HPDE6-E6E7 (cell line): Measurements from ENCODE around the gene ASCC1.

Experiments
- DNase-seq: peaks from one replicate; pipeline ENCODE4 v3.0.0; 2011; ENCODE audit warnings: missing footprints; ENCODE audit errors: extremely low spot score

ASCC1 gene

GRCh38 chr10:72067463-72068125, 148.5 kb downstream of the ASCC1 start:
- DNase-seq, result no peak

DNA sequence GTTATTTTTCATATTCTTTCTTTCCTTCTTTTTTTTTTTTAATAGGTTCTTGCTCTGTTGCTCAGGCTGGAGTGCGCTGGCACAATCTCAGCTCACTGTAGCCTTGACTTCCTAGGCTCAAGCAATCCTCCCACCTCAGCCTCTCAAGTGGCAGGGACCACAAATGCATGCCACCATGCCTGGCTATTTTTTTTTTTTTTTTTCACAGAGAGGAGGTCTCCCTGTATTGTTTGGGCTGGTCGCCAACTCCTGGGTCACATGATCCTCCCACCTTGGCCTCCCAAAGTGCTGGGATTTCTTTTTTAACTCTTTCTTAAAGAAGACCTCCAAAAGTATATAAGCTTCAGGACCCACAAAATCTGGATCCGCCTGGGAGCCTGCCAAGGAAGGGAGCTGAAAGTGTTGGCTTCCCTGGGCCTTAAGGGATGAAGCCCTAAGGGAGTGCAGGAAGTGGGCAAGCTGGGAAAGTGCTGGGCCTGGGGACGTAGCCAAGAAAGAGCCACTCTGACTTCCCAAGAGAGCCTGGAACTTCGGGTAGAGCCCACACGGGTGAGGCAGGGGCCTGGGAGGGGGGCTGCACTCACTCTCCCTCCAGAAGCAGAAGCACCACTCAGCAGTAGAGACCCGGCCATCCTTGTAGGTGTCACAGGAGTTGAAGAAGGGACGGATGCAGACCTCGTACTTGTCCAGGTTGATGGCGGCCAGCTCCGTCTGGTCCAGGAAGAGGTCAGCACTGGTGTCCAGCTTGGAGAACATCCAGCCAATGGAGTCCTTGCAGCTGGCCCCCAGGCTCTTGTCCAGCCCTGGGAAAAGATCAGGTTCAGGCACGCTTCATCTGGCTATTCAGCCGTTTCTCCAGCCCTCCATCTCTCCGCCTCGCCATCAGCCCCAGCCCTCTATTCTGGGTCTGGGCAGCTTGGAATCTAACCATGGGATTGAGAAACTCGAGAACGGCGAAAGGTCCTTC, 149.5 kb downstream of the ASCC1 start:
- DNase-seq, result no peak

DNA sequence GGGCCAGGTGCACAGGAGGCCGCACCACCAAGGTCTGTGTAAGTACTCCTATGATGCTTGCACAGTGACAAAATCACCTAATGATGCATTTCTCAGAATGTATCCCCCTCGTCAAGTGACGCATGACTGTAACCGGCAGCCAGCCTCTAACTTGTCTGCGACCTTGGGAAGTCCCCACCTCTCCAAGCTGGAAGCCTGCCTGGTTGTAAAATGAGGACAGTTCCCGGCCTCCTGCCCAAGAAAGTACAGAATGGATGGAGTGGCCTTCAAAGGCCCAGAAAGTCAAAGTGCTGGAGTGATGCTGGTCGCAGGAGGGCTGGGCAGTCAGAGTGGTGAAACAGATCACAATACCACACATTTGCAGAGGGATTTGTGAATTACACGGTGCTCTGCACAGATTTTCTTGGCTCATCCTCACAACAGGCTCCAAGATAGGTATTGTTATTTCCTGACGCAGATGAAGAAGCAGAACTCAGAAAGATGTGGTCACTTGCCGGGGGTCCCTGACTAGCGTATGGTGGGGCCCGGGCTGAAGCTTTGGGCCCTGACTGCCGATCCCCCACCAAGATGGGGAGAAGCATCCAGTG, 150.5 kb downstream of the ASCC1 start:
- no peak for DNase-seq

- DNase-seq, result peak; percentile 45
These were observed 152.2 kb downstream of the ASCC1 start for GRCh38 chr10:72063703-72064391.

DNA sequence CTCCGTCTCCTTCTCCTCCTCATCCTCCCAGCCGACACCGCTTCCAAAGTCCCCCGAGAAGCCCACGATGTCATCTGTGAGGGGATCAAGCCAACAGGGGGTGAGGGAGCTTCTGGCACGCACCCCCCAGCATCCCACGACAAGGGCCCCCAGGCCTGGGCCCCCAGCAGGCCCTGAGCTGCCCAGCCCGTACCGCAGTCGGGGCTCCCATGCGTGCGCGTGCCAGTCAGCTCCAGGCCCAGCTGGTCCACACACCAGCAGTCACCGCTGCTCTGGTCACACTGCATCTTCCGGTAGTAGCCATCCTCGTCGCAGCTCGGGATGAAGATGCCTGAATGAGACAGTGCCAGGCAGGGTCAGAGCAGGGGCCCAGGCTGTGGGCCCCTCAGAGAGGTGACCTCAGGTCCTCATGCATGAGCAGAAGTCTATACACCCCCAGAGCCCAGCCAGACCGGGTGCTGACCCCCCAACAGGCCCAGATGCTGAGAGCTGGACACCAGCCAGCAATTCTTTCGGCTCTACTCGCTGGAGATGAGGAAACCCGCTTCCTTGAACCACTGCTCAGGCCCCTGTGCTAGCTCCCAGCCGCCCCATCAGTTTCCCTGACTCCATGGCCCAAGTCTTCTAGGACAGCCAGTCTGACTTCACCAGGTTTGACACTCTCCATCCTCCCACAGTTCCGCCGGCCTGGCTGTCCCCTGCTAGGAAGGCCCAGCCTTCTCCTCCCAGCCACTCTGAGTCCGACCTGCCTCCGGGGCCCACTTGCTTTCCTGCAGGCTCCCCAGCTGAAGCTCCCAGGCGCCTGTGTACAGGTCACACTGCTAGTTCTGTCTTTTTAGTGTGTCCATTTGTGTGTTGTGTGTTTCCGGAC, 153.0 kb downstream of the ASCC1 start:
- no peak for DNase-seq

- no peak for DNase-seq
These were observed 153.7 kb downstream of the ASCC1 start for GRCh38 chr10:72062382-72062781.

DNA sequence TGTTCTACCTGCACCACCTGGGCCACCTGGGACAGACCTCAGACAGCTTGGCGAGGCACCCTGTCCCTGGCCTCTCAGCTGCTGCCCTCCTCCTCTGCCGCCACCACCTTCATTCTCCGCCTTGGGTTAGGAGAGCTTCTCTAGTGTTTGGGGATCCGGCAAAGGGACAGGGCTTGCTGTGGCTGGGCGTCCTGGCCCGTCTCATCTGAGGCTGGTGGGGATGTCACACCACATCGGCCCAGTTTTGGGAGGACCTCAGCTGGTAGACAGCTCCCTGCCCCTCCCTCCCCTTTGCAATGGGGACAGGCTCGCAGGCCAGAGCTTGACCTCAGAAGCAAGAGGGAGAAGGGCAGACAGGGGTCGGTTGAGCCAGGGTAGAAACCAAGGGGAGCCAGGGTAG, 154.1 kb downstream of the ASCC1 start:
- no peak for DNase-seq

DNA sequence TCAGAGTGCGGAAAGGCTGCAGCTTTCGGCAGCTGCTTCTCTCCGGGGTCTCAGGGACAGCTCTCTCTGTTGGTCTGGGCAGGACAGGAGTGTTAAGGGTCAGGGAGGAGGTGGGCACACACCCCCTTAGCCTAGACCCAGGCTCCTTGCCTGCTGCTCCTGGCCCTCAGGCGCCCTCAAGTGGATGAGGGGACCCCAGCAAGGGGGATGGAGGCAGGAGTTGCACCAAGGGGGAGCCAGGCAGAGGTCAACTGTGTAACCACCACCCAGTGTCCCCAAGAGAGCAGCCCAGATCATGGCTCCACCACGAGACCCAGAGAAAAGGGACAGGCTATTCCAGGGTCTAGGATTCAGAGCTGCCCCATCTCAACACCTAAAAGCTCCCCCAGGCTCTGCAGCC, 154.6 kb downstream of the ASCC1 start:
- DNase-seq, result no peak

- no peak for DNase-seq
These were observed 155.9 kb downstream of the ASCC1 start for GRCh38 chr10:72059843-72060822.

- DNase-seq, result no peak
These were observed 156.9 kb downstream of the ASCC1 start for GRCh38 chr10:72058989-72059842.

GRCh38 chr10:72058347-72058898, 157.7 kb downstream of the ASCC1 start:
- no peak for DNase-seq

DNA sequence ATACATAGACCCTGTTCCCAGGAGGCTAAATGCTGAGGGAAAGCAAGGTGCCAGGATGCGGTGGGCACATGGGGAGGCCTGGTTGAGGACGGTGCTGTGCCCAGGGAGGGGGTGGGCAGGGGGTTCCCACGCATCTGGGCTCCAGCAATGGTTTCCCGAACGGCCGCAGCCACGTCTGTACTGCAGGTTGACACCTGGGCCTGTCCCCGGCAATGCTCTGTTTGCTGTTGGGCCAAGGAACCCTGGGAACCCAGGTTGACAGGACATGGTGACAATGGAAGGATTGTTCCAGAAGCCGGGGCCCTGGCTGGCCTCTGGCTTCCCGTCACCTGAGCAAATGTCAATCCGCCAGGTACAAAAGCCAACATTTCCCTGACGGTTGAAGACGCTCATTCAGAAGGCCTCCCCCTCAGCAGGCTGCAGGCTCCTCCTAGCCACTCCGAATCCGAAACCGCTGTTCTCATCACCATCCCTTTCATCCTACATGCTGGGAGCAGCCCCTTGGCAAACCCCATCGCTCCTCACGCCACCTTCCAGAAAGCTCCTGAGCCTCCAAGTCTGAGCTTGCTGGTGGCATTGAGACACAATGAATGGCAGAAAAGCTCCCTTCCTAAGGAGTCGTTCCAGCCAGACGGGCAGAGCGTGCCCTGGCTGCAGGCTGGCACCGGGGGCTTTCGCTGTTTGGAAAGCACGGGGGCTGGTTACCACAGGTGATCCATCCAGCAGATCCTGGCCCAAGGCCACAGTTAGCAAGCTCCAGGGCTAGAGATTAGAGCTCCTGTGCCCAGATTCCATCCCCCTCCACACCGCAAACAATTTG, 158.9 kb downstream of the ASCC1 start:
- no peak for DNase-seq

DNA sequence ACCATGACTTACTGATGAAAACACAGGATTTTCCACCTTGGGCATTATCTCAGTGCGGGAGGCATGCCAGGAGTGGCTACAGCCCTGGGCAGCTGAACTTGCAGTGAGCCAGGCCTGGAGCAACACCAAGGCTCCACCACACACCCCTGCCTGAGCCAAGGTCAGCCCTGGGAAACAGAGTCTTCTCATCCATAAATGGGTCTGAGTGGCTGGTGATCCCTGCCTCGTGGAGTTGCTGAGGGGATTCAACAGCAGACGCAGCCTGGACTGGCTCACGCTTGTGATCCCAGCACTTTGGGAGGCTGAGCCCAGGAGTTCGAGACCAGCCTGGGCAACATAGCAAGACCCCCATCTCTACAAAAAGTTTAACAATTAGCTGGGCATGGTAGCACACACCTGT, 160.0 kb downstream of the ASCC1 start:
- no peak for DNase-seq

- no peak for DNase-seq
These were observed 162.4 kb downstream of the ASCC1 start for GRCh38 chr10:72053690-72054089.

DNA sequence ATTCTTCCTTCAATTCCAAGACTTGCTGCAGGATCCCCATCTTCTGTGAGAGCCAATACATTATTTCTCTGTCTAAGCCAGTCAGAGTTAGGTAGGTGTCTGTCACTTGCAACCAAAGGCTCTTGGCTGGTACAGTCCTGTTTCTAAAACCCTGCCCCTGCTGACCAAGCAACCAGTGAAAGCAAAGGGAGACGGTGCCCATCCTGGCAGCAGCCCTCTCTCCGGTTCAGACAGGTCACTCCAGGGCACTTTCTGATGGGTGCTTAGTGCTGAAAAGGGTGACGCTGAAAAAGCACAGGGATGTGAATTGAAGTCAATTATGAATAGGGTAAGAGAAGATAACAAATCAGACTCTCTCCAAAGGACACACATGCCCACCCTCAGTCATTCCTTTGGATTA, 165.2 kb downstream of the ASCC1 start:
- DNase-seq, result no peak

- no peak for DNase-seq
These were observed 165.9 kb downstream of the ASCC1 start for GRCh38 chr10:72049969-72050781.

DNA sequence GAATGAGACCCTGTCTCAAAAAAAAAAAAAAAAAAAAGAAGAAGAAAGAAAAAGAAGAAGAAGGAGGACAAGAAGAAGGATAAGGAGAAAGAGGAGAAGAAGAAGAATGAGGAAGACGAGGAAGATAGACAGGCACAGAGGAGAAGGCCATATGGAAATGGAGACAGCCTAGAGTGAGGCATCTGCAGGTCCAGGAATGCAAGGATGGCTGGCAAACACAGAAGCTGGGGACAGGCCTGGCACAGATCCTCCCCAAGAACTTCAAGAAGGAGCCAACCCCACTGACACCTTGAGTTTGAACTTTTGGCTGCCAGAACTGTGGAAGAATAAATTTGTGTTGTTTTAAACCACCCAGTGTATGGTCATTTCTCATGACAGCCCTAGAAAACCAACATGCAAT, 166.6 kb downstream of the ASCC1 start:
- DNase-seq, result no peak
